Fibroblast of skin of left biceps (primary cell): ENCODE measurements around the gene LIN37.
"Not testable (repeated sequence)": the region's sequence is repeated elsewhere in the genome, so short reads cannot be mapped to it uniquely, and the experiment has no call there.

Source experiments
- DNase-seq, 2 experiments: peaks; one replicate each; pipeline ENCODE4 v3.0.0-alpha.2; 2013; ENCODE audit warnings: low read depth in 2 of 2

Gene LIN37

DNA sequence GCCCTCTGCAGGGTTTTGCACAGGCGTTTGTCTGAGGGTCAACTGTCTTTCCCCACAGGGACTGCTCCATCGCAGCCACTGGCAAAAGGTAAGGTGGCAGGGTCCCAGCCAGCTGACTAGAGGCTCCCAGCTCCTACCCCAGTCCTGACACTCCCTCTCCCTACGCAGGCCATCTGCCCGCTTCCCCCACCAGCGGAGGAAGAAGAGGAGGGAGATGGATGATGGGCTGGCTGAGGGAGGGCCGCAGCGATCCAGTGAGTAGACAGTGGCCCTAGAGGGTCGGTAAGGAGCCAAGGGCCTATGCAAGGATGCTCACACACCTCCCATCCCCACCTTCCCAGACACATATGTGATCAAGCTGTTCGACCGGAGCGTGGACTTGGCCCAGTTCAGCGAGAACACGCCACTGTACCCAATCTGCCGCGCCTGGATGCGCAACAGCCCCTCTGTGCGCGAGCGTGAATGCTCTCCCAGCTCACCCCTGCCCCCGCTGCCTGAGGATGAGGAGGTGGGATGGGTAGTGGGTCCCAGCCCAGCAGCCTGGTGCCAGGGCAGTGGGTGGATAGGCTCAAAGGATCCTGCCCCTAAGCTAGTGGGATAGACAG lies 4.5 kb downstream of the LIN37 start:
- no peak for DNase-seq

DNA sequence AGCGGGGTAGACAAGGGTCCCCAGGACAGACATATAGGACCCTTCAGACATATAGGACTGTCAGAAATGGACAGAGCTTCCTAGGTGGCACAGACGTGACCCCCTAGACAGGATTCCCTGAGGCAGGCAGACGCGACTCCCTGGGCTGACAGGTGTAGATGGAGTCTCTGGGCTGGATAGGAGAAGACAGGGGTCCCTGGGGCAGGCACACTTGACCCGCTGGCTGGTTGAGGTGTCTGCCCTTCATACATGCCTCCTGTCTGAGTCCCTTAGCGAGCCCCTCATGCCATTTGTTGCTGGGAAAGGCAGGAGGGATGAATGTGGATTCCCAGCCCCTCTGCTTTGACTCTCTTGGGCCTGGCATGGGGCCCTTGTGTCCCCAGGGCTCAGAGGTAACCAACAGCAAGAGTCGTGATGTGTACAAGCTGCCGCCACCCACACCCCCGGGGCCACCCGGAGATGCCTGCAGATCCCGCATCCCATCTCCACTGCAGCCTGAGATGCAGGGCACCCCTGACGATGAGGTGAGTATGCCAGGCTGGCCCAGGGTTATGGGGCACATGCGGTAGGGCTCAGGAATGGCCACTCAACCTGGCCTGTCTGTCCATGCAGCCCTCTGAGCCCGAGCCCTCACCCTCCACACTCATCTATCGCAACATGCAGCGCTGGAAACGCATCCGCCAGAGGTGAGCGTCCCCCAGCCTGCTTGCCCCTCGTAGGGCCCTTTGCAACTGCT lies 5.4 kb downstream of the LIN37 start:
- no peak for DNase-seq

DNA sequence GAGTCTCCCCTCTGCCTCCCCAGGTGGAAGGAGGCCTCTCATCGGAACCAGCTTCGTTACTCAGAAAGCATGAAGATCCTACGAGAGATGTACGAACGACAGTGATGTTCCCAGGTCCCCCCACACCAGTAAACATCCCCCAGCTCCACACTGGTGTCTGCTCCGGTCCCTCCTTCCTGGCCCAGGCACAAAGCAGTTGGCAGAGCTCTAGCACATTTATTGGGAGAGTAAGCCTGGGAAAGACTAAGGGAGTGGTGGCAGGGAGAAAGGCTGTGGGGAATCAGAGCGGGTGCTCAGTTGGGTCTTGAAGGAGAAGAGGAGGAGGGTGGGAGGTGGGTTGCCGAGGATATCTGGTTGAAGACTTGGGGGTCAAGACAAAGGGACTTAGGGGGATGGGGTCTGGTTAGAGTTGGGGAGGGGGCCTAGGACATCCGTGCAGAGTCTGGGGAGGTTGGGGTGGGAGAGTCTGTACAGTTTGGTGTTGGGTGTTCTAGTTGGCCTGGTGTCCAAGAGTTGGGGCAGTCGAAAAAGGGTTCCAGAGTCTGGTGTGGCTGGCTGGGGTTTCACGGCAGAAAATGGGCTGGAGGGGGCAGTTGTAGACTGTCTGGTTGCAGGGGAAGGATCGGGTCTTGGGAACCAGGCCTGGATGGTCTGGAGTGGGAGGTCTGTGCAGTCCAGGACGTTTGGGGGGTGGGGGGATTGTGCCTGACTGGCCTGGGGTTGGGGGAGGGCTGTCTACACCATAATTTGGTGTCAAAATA lies 6.2 kb downstream of the LIN37 start:
- no peak for DNase-seq

DNA sequence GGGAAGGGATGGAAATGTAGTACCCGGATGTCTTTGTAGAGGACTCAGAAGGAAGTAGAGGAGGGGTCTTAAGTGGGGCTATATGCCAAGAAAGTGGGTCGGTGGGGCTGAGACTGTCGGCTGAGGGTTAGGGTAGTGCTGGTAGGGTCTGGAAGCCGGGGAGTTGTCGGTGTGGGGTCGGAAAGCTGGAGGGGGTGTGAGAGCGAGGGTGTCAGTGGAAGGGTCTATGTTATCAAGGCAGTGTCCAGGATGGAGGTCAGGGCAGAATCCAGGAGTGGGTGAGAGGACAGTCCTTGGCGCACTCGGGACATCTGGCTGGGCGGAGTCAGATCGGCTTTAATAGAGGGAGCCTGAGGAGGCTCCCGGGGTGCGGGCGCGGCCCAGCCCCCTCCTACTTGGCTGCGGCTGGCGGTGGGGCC lies 6.8 kb downstream of the LIN37 start:
- DNase-seq = no peak

DNA sequence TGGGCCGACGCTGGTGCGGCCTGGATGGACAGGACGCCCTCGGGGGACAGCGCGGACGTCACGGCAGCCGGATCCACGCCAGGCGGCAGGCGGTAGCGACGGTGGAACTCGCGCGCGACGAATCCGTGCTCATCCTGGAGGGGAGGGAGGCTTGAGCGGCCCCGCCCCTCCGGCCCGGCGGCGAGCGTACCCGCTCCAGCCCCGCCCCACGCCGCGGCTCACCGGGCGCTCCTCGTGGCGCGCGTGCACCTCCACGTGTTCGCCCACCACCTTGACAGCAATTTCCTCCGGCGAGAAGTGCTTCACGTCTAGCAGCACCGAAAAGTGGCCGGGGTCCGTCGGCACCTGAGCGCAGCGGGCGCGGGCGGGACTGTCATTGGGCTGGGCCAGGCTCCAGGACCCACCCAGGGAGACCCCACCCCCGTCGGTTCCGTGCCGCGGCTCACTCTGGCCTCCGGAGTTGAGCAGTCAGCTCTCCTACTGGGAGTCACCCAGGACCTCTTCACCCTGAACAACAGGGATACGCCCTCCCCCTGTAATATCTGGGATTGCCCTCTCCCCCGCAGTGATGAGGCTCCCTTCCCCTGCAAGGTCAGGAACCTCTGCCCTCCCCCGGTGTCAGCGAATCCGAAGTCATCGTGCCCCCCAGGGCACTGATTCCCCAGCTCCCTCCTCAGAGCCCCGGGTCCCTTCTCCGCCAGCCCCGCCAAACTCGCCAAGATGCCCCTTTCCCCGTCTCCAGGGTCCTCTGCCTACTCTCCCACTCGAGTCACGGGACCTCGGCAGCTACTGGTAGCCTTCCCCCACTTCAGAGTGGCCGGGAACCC lies 7.4 kb downstream of the LIN37 start:
- DNase-seq = no peak

DNA sequence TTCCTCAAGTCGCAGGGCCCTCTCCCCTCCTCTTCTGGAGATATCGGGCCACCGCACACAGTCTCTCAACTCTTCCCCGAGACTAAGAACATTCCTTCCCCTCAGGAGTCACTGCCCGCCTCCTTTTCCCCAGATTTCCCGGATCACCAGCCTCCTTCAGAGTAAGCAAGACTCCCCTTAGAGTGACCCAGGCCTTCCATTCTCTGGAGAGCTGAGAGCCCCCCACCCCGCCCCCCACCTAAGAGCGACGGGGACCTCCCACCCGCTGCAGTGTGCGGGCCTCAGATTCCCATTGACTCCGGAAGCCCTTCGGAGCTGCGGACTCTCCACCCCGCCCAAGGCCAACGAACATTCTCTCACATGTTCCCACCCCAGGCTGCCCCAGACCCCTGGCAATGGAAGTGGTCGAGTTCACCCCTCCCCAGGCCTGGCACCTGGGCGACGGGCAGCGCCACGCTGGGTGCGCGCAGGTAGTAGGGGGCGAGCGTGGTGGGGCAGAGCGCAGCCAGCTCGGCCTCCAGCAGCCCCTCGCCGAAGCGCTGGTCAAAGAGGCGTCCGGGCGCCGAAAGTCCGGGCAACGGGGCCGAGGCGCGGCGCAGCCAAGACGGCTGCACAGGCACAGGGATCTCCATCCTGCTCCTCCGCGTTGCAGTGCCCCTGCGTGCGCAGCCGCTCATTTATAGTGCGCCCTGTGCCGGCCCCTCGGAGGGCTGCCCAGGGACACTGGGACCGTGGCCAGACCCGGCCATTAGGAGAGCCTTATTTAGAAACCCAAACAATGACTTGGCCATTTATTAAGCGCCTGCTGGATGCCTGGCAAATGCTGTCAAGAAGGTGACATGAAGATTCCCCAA lies 8.2 kb downstream of the LIN37 start, which contains the start of gene HSPB6:
TSS of gene HSPB6 (minus strand) at position 653 of the 854 bp plus-strand sequence. CDS start at position 632, 21 bp downstream.
- DNase-seq = no peak

DNA sequence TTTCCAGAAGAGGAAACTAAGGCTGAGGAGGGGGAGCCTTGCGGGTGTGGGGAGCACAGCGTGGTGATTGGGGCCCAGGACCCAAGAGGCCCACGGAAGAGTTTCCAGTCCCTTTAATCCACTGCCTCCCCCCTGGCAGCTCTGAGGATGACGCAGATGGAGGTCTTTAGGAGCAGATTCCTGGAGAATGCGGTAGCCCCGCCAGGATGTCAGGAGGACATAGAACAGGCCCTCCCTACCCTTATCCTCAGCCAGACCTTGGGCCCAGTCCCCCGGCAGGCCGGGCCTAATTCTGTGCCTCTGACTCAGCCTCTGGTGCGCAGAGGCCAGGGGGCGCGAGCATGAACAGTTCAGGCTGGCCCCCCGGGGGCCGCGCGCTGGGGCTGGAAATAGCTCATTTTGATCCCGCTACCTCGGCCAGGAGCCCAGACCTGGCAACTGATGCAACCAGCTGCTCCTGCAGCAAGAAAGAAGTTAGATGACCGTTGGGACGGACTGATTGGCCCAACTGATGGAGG lies 8.9 kb downstream of the LIN37 start:
- DNase-seq = peak; percentile 81 to 82

DNA sequence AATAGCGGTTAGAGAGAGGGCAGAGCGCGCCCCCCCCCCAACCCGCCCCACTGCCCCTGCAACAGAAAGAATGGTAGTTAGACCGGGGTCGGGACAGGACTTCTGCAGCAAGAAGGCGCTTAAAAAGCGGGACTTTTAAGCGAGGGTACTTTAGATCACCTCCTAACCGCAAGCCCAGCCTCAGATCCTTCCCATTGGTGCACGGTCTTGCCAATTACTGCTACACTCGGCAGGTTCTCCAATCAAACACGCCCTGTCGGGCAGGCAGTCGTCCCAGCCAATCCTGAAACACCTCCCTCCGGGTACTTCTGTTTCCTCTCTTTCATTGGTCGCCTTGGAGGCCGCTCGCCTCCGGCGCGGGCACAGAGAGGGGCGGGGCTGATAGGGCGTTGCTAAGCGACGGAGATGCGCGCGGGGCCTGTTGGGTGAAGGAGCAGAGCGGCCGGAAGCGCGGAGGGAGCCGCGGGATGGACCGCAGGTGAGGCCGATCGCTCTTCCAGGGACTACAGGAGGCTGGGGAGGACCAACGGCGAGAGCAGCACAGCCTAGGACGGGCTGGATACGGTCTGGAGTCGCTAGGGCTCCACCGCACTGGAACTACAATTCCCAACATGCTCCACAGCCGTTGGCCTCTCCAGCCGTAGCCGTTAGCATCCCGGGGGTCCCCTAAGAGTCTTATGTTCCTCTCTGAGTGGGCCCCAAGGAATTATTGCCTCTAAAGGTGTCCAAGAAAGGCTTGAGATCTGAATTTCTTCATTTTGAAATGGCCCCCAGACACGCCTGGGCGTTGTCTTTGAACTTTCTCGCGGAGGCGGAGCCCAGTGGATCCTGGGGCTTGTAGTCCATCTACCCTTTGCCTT lies 9.6 kb downstream of the LIN37 start, which contains the start of gene PROSER3:
TSS of gene PROSER3 (plus strand) at position 428 of the 860 bp plus-strand sequence. CDS start at position 468, 40 bp downstream.
- DNase-seq = peak; percentile 99 to 100

DNA sequence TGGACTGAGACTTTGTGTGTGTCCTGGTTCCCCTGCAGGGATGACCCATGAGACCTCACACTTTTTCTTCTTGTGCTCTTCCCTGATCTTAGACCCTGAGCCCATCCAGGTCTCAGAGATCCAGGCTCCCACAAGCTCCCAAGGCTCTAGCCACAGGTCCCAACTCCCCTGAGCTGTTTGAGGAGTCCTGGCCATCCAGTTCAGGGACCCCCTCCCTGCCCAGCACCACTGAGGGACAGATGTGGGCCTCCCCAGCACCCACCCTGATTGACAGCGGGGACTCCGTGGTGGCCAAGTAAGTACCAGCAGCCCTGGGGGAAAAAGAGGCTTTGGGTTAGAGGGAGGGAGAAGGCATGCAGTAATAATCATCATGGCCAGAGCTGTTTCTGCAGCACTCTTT lies 11.3 kb downstream of the LIN37 start:
- no peak for DNase-seq

DNA sequence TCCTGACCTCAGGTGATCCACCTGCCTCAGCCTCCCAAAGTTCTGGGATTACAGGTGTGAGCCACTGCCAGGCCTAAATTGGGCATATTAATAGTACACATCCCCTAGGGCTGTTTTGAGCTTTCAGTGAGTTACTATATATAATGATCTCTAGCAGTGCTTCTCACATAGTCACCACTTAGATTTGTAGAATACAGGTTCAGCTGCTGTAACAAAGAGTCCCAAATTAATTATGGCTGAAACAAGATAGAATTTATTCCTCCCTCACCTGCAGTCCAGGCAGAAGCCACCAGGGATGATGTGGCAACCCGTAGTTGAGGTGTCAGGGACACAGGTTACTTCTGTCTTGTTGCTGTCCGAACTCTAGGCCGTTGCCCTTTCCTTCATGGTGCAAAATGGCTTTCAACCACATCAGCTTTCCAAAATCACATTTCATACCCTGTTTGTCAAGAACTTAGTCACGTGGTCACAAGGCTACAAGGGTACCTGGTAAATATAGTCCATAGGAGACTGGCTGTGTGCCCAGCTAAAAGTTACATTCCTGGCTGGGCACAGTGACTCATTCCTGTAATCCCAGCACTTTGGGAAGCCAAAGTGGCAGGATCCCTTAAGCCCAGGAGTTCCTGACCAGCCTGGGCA lies 12.5 kb downstream of the LIN37 start:
- no peak for DNase-seq

DNA sequence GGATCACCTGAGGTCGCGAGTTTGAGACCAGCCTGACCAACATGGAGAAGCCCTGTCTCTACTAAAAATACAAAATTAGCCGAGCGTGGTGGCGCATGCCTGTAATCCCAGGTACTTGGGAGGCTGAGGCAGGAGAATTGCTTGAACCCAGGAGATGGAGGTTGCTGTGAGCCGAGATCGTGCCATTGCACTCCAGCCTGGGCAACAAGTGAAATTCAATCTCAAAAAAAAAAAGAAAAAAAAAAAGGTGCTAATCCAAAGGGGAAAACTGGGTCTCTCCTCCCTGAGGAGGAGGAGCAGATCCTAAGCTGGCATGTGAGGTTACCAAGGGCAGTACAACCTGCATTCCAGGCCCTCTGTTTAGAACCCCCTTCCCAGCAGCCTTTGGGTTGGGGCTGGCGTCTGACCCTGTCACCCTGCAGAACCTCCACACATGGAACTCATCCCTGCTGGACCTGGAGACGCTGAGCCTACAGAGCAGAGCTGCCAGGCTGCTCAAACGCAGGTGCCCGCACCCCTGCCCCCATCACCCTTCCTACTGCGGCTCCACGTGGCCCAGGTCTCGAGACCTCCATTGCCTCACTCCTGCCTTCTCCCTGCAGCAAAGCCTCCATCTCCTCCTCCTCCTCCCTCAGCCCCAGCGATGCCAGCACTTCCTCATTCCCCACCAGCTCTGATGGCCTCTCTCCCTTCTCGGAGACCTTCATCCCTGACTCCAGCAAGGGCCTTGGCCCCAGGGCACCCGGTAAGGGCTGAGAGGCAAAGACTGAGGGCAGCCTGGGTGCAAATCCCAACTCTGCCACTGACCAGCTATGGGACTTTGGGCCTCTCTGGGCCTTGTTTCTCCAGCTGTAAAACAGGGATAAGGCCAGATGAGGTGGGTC lies 16.3 kb downstream of the LIN37 start:
- no peak for DNase-seq

DNA sequence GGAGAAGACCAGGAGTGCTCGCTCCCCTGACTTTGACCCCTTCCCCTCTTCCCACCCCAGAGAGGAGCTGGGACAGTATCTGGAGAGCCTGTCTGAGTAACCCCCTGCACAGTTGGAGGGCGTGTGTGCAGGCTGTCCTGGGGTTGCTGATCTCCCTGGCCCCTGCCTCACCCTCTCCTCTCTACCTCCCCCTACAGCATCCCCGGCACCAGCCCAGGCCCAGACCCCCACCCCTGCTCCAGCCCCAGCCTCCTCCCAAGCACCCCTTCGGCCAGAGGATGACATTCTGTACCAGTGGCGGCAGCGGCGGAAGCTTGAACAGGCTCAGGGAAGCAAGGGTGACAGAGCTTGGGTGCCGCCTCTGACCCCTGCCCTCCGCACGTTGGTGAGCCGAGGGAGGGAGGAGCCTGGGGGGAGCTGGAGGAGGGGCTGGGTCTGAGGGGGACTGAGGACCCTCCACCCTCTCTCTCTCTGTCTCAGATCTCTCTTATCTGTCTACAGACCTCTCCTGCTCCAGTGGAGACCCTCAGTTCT lies 18.3 kb downstream of the LIN37 start:
- DNase-seq = no peak

DNA sequence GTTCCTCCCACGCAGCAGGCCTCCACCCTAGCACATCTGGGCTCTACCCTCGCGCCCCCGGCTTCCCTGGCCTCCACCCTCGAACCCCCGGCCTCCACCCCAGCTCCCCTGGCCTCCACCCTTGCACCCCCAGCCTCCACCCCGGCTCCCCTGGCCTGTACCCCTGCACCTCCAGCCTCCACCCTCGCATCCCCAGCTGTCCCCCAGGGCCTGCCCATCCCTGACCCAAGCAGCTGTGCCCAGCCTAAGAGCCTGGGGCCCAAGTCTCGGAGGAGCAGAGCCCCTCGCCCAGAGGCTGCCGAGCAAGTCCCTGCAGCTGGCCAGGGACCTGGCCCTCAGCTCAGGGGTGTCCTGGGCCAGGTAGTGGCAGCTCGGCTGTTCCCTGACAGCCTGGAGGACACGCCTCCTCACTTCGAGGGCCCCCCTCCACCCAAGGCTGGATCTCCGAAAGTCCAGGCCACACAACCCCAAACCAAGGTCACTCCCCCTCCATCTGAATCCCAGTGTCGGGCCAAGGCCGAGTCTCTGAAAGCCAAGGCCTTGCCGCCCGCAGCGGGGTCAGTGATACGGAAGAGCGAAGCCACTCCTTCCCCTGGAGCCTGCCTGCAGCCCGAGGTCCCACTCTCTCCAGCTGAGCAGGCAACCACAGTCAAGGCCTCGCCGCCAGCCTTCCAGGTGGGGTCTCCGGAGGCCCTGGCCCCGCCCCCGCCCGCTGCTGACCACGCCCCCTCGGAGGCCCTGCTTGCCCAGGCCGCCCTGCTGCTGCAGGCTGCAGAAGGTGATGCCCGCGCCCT lies 19.1 kb downstream of the LIN37 start:
- no peak for DNase-seq

DNA sequence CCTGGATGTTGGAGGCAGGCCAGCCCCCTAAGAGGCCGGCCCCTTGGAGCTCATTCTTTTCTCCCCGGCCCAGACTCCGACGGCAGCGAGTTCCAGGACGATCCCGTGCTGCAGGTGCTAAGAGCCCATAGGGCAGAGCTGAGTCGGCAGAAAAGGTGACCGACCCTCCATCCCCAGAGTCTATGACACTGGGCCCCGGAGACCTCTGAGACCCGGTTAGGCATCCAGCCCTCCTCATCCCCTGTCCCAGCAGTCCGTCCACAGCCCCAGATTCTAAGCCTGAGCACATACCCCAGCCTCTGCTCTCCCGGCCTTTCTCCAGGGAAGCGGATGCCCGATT lies 19.7 kb downstream of the LIN37 start:
- no peak for DNase-seq

DNA sequence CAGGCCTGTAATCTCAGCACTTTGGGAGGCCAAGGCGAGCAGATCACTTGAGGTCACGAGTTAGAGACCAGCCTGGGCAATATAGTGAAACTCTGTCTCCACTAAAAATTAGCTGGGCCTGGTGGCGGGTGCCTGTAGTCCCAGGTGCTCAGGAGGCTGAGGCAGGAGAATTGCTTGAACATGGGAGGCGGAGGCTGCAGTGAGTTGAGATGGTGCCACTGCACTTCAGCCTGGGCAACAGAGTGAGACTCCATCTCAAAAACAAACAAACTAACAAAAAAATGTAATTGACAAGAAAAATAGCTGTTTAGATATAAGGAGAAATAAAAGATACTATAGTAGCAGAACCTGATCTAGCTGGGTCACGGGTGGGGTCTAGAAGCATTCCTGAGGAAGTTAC lies 24.0 kb downstream of the LIN37 start:
- not testable (repeated sequence) for DNase-seq

DNA sequence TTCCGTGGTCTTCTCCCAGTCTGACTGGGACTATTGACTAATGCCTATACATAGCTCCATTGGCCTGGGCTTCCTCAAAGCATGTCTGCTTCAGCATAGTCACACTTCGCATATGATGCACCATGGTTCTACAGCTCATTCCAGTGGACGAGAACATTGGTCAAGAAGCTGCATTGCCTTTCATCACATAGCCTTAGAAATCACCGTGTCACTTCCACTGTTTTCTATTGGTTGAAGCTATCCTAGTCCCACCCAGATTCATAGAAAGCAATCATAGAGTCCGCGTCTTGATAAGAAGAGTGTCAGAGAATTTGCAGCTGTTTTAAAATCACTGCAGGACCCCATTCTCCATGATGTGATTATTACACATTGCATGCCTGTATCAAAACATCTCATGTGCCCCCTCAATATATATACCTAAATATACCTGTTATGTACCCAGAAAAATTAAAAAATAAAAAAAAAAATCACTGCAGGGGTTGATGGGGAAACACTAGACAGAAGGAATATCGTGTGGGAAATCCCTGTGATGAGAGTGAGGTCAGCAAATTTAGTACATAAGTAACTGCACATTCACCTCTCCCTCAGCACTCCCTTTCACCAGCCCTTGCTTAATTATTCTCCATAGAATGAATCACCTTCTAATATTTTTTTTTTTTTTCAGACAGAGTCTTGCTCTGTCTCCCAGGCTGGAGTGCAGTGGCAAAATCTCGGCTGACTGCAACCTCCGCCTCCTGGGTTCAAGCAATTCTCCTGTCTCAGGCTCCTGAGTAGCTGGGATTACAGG lies 24.8 kb downstream of the LIN37 start:
- no peak for DNase-seq
